Fibroblast of mammary gland (primary cell): ENCODE measurements around the gene POU2F3.

Source experiments
- DNase-seq: peaks from one replicate; pipeline ENCODE4 v3.0.0-alpha.2; 2010; ENCODE audit warnings: low read depth
- H3K4me3 ChIP-seq: 2 replicates; pipeline ENCODE4 v1.5.1; 2011; ENCODE audit warnings: low read depth, mild to moderate bottlenecking, low read length, moderate library complexity; ENCODE audit not compliant: control insufficient read depth
- CTCF ChIP-seq: conservative IDR thresholded peaks from 2 replicates; pipeline ENCODE4 v1.5.1; 2011; ENCODE audit warnings: low read depth, low read length, inconsistent platforms; ENCODE audit not compliant: control insufficient read depth, insufficient read depth

POU2F3 gene

GRCh38 chr11:120329556-120329955 lies 89.6 kb downstream of the POU2F3 start:
- DNase-seq, result no peak
- no peak for TF ChIP-seq CTCF
- no peak overlapping the region for H3K4me3 ChIP-seq

DNA sequence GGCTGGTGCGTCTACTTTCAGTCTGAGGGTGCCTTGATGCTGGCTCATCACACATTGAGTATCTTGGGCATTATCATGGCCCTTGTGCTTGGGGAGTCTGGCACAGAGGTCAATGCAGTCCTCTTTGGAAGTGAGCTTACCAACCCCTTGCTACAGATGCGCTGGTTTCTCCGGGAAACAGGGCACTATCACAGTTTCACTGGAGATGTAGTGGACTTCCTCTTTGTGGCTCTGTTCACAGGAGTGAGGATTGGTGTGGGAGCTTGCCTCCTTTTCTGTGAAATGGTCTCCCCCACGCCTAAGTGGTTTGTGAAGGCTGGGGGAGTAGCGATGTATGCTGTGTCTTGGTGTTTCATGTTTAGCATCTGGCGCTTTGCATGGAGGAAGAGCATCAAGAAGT lies 90.1 kb downstream of the POU2F3 start:
- DNase-seq, result no peak
- TF ChIP-seq CTCF, result no peak
- H3K4me3 ChIP-seq, result no peak overlapping the region

- peak; percentile 91 for DNase-seq
- TF ChIP-seq CTCF, result no peak
- no peak overlapping the region for H3K4me3 ChIP-seq
Measured at GRCh38 chr11:120331301-120331996, 91.5 kb downstream of the POU2F3 start.

DNA sequence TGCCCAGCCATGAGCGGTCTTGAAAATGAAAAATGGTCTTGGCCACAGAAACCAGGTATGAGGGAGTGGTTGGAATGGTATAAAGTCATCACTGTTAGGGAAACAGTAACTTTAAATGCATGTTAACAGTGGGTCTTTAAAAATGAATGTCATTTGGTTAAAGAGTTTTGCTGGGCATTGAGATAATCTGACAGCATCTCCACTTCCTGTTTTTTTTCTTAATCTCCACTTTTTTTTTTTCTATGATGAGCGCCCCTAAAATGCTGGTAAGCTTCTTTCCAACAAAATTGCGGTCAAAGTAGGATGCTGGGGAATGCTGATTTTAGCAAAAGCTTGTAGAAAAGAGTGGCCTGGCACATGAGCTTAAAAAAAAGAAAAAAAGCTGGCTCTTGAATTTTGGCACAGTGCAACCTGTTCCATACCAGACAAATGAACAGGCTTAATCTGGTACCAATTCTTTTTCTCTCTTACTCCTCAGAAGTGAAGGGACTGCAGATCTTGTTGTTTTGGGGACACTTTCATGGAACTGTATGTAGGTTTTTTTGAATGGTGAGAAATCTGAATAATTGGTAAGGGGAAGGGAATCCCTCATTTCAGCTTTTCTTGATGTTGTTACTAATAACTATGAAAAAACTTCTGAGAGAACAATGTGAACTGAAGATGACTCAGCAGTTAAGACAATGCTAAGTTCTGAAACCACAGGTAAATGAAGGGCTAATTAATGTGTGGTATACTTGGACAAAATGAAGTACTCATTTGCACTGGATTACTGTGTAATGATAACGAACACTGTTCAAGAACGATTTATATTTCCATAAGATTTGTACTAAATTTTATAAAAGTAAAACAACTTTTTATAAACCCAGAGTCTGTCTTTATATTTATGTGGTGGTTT lies 93.1 kb downstream of the POU2F3 start:
- peak; percentile 34 for DNase-seq
- H3K4me3 ChIP-seq, result no peak overlapping the region
- no peak for TF ChIP-seq CTCF

DNA sequence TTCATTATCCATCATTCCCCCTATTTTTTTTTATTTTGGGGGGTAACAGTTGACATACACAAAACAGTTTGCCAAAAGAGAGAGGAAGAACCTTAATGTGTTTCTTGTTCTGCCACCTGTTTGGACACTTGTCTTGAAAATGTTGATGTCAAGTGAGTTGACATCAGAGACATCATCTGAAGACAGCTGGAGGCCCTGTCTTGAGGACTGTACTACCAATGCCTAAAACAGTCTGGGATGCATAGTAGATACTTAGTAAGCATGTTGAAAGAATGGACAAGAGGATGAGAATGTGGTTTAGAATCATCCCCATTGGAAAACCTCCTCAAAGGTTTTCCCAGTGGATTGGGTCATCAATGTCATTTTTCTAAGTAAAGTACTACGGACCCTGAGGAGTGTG lies 93.9 kb downstream of the POU2F3 start:
- TF ChIP-seq CTCF, result no peak
- H3K4me3 ChIP-seq, result no peak overlapping the region
- DNase-seq, result no peak

DNA sequence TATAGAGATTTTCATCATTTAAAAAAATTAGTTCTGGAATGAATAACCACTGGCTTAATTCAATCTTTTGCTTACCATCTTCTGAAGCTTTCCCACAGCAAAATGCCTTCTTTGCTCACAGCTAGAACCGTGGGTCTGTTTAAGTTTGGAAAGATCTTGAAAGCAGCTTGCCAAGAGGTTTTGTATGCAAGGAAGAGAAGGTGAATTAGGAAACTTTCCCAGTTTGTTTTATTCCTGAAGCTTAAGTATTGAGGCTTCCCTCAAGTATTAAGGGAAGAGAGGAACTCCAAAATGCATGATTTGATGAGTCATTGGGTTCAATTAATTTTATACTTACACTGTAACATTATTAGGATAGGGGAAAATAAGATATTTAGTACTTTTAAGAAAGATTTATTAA lies 94.4 kb downstream of the POU2F3 start:
- TF ChIP-seq CTCF, result no peak
- no peak for DNase-seq
- no peak overlapping the region for H3K4me3 ChIP-seq
